ENCODE results near the gene ANXA11.
"Not testable (repeated sequence)": the region's sequence is repeated elsewhere in the genome, so short reads cannot be mapped to it uniquely, and the experiment has no call there.

Gene ANXA11

DNA sequence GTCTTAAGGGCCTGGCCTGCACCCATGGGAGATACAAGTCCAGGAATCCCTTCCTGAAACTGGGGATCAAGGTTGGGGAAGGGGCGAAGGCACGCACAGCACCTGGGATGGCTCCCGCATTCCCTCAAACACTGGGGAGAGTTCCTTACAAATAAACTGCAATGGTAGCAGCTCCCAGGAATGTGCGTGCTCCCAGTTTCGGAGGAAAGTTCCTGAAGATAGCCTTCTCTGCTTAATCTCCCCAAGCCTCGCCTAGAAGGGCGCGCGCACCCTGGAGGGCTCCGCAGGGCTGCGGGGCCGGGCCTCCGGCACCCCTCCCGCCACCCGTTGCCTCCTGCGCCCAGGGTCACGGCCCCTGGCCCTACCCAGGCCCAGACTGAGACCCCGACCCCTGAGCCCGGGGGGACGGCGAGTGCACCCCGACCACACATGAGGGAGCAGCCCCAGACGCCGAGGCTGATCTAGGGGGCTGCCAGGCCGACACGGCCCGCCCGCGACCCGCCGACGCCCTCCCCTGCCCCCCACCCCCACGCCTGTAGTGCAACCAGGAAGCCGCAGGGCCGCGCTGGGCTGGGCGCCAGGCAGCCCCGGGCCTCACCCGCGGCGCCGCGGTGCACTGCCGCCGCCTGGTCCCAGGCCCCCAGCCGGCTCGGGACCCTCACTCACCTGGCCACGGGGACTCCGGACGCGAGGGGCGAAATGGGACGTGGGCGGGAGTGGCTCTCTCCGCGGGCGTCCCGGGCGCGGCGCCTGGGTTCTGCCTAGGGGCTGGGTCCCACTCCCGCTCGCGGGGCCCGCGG lies 460 bp downstream of the ANXA11 start:
- peak; percentile 48 for DNase-seq (ENCODE audit: low read depth)
- H3K4me3 ChIP-seq (ENCODE audit: low read depth, low read length) = peak overlapping the region; percentile 67
- no peak for TF ChIP-seq CTCF (IDR thresholded peaks at IDR 0.05; ENCODE audit: insufficient read depth, low read depth, low read length, missing control alignments)

DNA sequence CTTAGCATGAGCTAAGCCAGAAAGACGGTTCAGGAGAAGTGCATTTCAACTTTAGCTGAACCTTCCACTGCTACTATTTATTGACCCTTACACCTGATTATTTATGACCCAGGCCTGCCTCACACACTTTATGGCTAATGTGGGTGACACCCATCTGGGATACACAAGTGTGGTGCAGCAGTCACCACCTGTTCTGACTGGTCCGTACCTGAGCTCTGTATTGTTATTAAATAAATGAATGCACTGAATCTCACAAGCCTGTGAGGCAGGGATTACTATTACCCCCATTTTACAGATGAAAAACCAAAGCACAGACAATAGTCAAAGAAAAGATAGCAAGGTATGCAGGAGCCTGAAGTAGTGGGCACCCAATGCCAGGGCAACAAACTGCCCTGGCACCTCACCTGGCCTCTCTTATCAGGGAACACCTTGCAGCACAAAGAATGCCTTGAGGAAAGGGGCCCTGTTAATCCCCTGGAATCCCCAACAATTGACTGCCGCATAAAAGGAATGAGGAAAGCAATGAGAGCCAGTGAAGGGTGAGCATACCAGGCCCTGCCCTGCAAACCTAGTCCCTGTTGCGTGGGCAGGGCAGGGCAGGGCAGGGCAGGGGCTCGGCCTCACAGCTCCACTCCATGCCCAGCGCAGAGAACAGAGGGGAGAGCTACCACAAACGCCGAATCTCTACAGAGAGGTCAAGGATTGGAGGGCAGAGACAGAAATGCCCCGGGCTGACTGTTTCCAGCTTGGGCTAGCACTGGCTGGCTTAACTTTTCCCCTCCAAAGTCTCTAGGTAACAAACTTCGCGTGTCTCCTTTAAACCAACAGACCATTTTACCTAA lies 1.3 kb downstream of the ANXA11 start:
- H3K4me3 ChIP-seq (ENCODE audit: low read depth, low read length) = peak overlapping the region; percentile 67
- no peak for TF ChIP-seq CTCF (IDR thresholded peaks at IDR 0.05; ENCODE audit: insufficient read depth, low read depth, low read length, missing control alignments)
- peak; percentile 15 for DNase-seq (ENCODE audit: low read depth)

DNA sequence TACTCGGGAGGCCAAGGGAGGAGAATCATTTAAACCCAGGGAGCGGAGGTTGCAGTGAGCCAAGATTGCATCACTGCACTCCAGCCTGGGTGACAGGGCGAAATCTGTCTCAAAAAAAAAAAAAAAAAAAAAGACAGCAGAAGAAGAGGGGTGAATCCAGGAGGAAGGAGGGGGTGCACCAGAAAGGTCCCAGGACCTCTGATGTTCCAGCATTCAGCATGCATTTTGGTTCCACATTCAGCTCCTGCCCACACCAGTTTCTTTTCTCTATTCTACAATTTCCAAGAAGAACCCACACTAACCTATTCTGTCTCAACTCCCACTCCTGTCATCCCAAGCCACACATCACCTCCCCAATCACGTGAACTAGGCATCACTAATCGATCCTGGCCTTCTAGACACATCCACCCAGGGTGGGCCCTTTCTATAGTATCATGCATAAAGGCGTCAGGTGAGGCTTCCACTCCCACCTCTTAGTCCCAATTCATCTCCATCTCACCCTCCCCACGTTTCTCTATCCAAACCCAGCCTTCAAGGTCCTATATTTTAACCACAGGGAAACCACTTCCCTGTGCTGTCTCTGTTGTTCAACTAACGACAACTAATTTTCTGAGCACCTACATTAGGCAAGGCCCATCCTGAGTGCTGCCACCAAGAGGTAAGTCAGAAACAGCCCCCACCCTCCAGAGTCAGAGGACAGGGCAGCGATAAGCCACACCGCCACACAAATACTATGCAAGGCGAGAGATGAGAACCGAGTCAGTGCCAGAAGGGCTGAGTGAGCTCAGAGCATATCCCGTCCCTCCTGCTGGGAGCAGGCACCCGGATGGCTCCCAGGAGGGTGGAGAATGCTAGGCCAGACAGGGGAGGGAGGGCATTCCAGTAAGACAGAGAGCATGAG lies 2.2 kb downstream of the ANXA11 start:
- peak overlapping the region; percentile 67 for H3K4me3 ChIP-seq (ENCODE audit: low read depth, low read length)
- TF ChIP-seq CTCF (IDR thresholded peaks at IDR 0.05; ENCODE audit: insufficient read depth, low read depth, low read length, missing control alignments) = peak; percentile 31
- peak; percentile 75 for DNase-seq (ENCODE audit: low read depth)

DNA sequence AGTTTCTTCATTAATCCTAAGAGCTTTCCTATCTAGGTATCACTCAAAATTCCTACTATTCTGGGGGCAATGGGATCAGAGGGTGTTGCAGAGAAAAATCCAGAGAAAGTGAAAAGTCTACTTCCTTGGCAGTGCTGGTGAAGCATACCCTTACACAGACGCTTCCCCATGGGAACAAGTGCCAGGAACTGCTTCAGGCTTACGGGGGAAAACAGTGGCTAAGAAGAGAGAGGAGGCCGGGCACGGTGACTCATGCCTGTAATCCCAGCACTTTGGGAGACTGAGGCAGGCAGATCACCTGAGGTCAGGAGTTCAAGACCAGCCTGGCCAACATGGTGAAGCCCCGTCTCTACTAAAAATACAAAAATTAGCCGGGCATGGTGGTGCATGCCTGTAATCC lies 2.8 kb downstream of the ANXA11 start:
- DNase-seq (ENCODE audit: low read depth); H3K4me3 ChIP-seq (ENCODE audit: low read depth, low read length): not testable (repeated sequence)

GRCh38 chr10:80201608-80202141 lies 3.7 kb downstream of the ANXA11 start:
- no peak for TF ChIP-seq CTCF (IDR thresholded peaks at IDR 0.05; ENCODE audit: insufficient read depth, low read depth, low read length, missing control alignments)
- DNase-seq (ENCODE audit: low read depth) = no peak
- no peak overlapping the region for H3K4me3 ChIP-seq (ENCODE audit: low read depth, low read length)

DNA sequence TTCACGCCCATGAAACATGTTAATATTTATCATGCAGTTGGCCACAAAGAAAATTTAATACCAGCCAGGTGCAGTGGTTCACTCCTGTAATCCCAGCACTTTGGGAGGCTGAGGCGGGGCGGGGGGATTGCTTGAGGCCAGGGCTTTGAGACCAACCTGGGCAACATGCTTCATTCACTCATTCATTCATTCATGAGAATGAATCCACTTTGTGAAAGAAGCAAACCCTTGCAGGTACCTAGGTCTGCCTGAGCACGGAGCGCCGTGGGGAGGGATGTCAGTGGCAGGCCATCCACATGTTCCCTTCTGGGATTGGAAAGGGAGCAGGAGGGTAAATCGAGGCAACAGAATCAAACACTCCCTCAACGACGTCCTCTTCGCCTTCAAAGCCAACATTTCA lies 4.7 kb downstream of the ANXA11 start:
- TF ChIP-seq CTCF (IDR thresholded peaks at IDR 0.05; ENCODE audit: insufficient read depth, low read depth, low read length, missing control alignments) = no peak
- no peak overlapping the region for H3K4me3 ChIP-seq (ENCODE audit: low read depth, low read length)
- no peak for DNase-seq (ENCODE audit: low read depth)
